ENCODE measurements around the gene MYCT1.

DNA sequence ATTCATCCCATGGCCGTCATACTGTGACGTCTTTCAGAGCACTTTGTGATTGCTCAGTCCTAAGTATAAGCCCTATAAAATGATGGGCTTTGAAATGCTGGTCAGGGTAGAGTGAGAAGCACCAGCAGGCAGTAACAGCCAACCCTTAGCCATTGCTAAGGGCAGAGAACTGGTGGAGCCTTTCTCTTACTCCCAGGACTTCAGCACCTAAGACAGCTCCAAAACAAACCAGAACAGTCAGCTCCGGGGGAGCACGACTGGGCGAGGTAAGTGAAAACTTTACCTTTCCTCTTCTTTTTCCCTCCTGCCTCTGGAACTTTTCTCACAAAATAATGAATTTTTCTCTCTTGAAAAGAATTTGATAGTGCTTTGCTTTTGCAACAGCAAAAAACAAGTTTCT, 53.0 kb downstream of the MYCT1 start, which contains the start of gene VIP:
- TF ChIP-seq EZH2 (IDR thresholded peaks at IDR 0.05; ENCODE audit: borderline replicate concordance), result no peak
- TF ChIP-seq, protein P1, sequence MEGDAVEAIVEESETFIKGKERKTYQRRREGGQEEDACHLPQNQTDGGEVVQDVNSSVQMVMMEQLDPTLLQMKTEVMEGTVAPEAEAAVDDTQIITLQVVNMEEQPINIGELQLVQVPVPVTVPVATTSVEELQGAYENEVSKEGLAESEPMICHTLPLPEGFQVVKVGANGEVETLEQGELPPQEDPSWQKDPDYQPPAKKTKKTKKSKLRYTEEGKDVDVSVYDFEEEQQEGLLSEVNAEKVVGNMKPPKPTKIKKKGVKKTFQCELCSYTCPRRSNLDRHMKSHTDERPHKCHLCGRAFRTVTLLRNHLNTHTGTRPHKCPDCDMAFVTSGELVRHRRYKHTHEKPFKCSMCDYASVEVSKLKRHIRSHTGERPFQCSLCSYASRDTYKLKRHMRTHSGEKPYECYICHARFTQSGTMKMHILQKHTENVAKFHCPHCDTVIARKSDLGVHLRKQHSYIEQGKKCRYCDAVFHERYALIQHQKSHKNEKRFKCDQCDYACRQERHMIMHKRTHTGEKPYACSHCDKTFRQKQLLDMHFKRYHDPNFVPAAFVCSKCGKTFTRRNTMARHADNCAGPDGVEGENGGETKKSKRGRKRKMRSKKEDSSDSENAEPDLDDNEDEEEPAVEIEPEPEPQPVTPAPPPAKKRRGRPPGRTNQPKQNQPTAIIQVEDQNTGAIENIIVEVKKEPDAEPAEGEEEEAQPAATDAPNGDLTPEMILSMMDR (IDR thresholded peaks at IDR 0.05; ENCODE audit: poor library complexity), result no peak
